IMR-90 (cell line): Measurements from ENCODE around the gene STKLD1. TPM values are rescaled to one million over a fixed set of nuclear protein-coding genes. Genes with fewer than 3 reads are reported as not detected.
A peak's percentile ranks its signal among the peaks of the same experiment; 100 is the strongest.
"Not testable (repeated sequence)": the region's sequence is repeated elsewhere in the genome, so short reads cannot be mapped to it uniquely, and the experiment has no call there.

ENCODE experiments used
- ATAC-seq: fragments of 200-7000 bp; cut with Tn5 transposase; 2 replicates; pipeline ENCODE4 v1.9.1; 2020; ENCODE audit warnings: low read depth, mild to moderate bottlenecking, moderate library complexity
- BruUV-seq: library from RNA; stranded (reverse); fragments of 400-500 nt; replicated peaks from 2 replicates; lab custom pipeline; 2021; lab: Mats Ljungman, UMichigan
- CTCF ChIA-PET: fragments of 300-600 bp; formaldehyde crosslinking; extraction: SDS; loops from one replicate; lab custom pipeline; 2021; ENCODE audit warnings: antibody characterized with exemption; lab: Yijun Ruan, JAX
- POLR2A ChIA-PET: fragments of 300-600 bp; sonication (Branson Sonifier 250); formaldehyde crosslinking; loops from one replicate; lab custom pipeline; 2022; ENCODE audit warnings: antibody characterized with exemption; ENCODE audit not compliant: unreplicated experiment; lab: Charles Lee
- DNase-seq: peaks from one replicate; pipeline ENCODE4 v3.0.0; 2013
- H2AFZ ChIP-seq: replicated peaks from 2 replicates; pipeline ENCODE3; 2013; ENCODE audit warnings: low read length, mild to moderate bottlenecking; ENCODE audit not compliant: poor library complexity
- H2AK5ac ChIP-seq: 2 replicates; pipeline ENCODE4 v1.6.1; 2013; ENCODE audit warnings: low read depth, low read length, inconsistent platforms
- H2AK9ac ChIP-seq: replicated peaks from 2 replicates; pipeline ENCODE3; 2013; ENCODE audit warnings: mild to moderate bottlenecking, low read depth, low read length, moderate library complexity; ENCODE audit not compliant: poor library complexity
- H2BK120ac ChIP-seq: 2 replicates; pipeline ENCODE4 v1.6.1; 2013; ENCODE audit warnings: low read depth, low read length, inconsistent platforms
- H2BK15ac ChIP-seq: 3 replicates; pipeline ENCODE4 v1.6.1; 2013; ENCODE audit warnings: low read depth, low read length, inconsistent platforms
- H2BK20ac ChIP-seq: 2 replicates; pipeline ENCODE4 v1.6.1; 2013; ENCODE audit warnings: low read depth, mild to moderate bottlenecking, inconsistent platforms, low read length, moderate library complexity
- H2BK5ac ChIP-seq: 2 replicates; pipeline ENCODE4 v1.6.1; 2013; ENCODE audit warnings: mild to moderate bottlenecking, low read depth, low read length, inconsistent platforms; ENCODE audit not compliant: poor library complexity, severe bottlenecking
- H3K14ac ChIP-seq: replicated peaks from 2 replicates; pipeline ENCODE4 v1.6.1; 2013; ENCODE audit warnings: low read depth, low read length, inconsistent platforms
- H3K18ac ChIP-seq: 2 replicates; pipeline ENCODE4 v1.6.1; 2013; ENCODE audit warnings: low read depth, low read length, control low read depth
- H3K23ac ChIP-seq: 2 replicates; pipeline ENCODE4 v1.6.1; 2013; ENCODE audit warnings: low read depth, low read length, inconsistent platforms
- H3K27ac ChIP-seq: 2 replicates; pipeline ENCODE4 v1.5.1; 2013; ENCODE audit warnings: mild to moderate bottlenecking, control low read depth, low read length; ENCODE audit not compliant: insufficient read depth
- H3K27me3 ChIP-seq: 2 replicates; pipeline ENCODE4 v1.6.1; 2013; ENCODE audit warnings: low read length; ENCODE audit not compliant: control insufficient read depth, insufficient read depth
- H3K36me3 ChIP-seq: 2 replicates; pipeline ENCODE4 v1.6.1; 2013; ENCODE audit warnings: low read length, mixed read lengths; ENCODE audit not compliant: control insufficient read depth, insufficient read depth
- H3K4ac ChIP-seq: 2 replicates; pipeline ENCODE4 v1.6.1; 2013; ENCODE audit warnings: low read depth, low read length, inconsistent platforms
- H3K4me1 ChIP-seq: 2 replicates; pipeline ENCODE4 v1.6.1; 2013; ENCODE audit warnings: low read length, mixed read lengths; ENCODE audit not compliant: control insufficient read depth, insufficient read depth
- H3K4me2 ChIP-seq: 2 replicates; pipeline ENCODE4 v1.6.1; 2013; ENCODE audit warnings: low read depth, mild to moderate bottlenecking, control low read depth, low read length, moderate library complexity
- H3K4me3 ChIP-seq: 2 replicates; pipeline ENCODE4 v1.5.1; 2013; ENCODE audit warnings: low read depth, mild to moderate bottlenecking, control low read depth, low read length, moderate library complexity; ENCODE audit not compliant: insufficient read depth
- H3K56ac ChIP-seq: 2 replicates; pipeline ENCODE4 v1.6.1; 2013; ENCODE audit warnings: low read length, inconsistent platforms; ENCODE audit not compliant: insufficient read depth; ENCODE audit errors: extremely low read depth
- H3K79me1 ChIP-seq, 2 experiments: 2 replicates each; pipeline ENCODE4 v1.6.1; 2013; ENCODE audit warnings: low read length in 2 of 2, inconsistent platforms in 1 of 2, low read depth in 1 of 2
- H3K9ac ChIP-seq: 2 replicates; pipeline ENCODE4 v1.6.1; 2013; ENCODE audit warnings: low read depth, low read length, control low read depth
- H3K9me1 ChIP-seq: 2 replicates; pipeline ENCODE4 v1.6.1; 2013; ENCODE audit warnings: low read length, inconsistent platforms; ENCODE audit not compliant: insufficient read depth
- H3K9me3 ChIP-seq: 2 replicates; pipeline ENCODE4 v1.6.1; 2013; ENCODE audit warnings: low read length; ENCODE audit not compliant: control insufficient read depth, insufficient read depth
- H4K20me1 ChIP-seq: 2 replicates; pipeline ENCODE4 v1.6.1; 2013; ENCODE audit warnings: low read length, inconsistent platforms; ENCODE audit not compliant: insufficient read depth
- H4K5ac ChIP-seq: 2 replicates; pipeline ENCODE4 v1.6.1; 2013; ENCODE audit warnings: mild to moderate bottlenecking, low read depth, low read length, control low read depth
- H4K8ac ChIP-seq, 2 experiments: 2 replicates each; pipeline ENCODE4 v1.6.1; 2013; ENCODE audit warnings: low read depth in 2 of 2, low read length in 2 of 2, control low read depth in 1 of 2, inconsistent platforms in 1 of 2
- H4K91ac ChIP-seq: 2 replicates; pipeline ENCODE4 v1.6.1; 2013; ENCODE audit warnings: low read depth, low read length, inconsistent platforms; ENCODE audit not compliant: insufficient read depth
- CTCF ChIP-seq: conservative IDR thresholded peaks from 2 replicates; pipeline ENCODE4 v1.5.1; 2012; ENCODE audit warnings: mild to moderate bottlenecking, low read depth, low read length, improper control_type of control experiment
- RFX5 ChIP-seq: IDR thresholded peaks from 2 replicates; pipeline ENCODE4 v1.8.0; 2012; ENCODE audit warnings: low read depth, mild to moderate bottlenecking, low read length, moderate library complexity
- WGBS, 2 experiments: methylation state at CpG; one replicate each; pipeline versions ENCODE4 v1.1.5 to v1.1.7; 2013; ENCODE audit warnings: missing lambda C conversion rate in 2 of 2; ENCODE audit not compliant: insufficient read length in 1 of 2; ENCODE audit errors: extremely low coverage in 2 of 2; 5-methylcytosine and 5-hydroxymethylcytosine counted together
- dilution Hi-C: fragments of 300-500 bp; cut with HindIII; formaldehyde crosslinking; loops from one replicate; pipeline ENCODE4 v1.14.3; 2018; ENCODE audit warnings: low sequenced_read_pairs; ENCODE audit not compliant: unreplicated experiment
- in situ Hi-C: fragments of 300-500 bp; cut with MboI; formaldehyde crosslinking; loops from 3 replicates; pipeline ENCODE4 v1.14.3; 2019; ENCODE audit warnings: low sequenced_read_pairs, inconsistent platforms, mixed read lengths
- intact Hi-C: fragments of 100-400 bp; cut with micrococcal nuclease; formaldehyde crosslinking; loops from 2 replicates; pipeline ENCODE4 v1.10.0; 2022
- polyA plus RNA-seq, 3 experiments: library from polyadenylated mRNA; depleted of rRNA; stranded (reverse); fragments of >200 nt; gene quantifications; 2 replicates each; pipeline ENCODE4 v1.2.3, GENCODE V29; 2012; ENCODE audit warnings: low replicate concordance in 1 of 3
- total RNA-seq: library from RNA; depleted of rRNA; stranded (reverse); fragments of >200 nt; gene quantifications from 2 replicates; pipeline ENCODE4 v1.2.3, GENCODE V29; 2012

Gene STKLD1
- total and polyA plus RNA-seq, 2 of the 4 experiments (the other 2 are of a cell fraction), result 0.54 to 0.65 TPM

- 0 out of 2 replicates have a peak, but pooled peaks have one; percentile 20 for TF ChIP-seq CTCF
- TF ChIP-seq RFX5, result no peak
Measured at GRCh38 chr9:133375116-133375723, 946 bp upstream of the STKLD1 start (continued).

GRCh38 chr9:133377280-133377679, 1.1 kb downstream of the STKLD1 start:
- H2AK5ac ChIP-seq, in situ Hi-C loops, H3K4me1 ChIP-seq, H3K27ac ChIP-seq, H3K9me1 ChIP-seq, H3K4ac ChIP-seq, H2AK9ac ChIP-seq, H2BK20ac ChIP-seq, H3K4me2 ChIP-seq, H3K18ac ChIP-seq, H2BK5ac ChIP-seq, H3K14ac ChIP-seq, H4K91ac ChIP-seq, H3K9me3 ChIP-seq, H4K8ac ChIP-seq, dilution Hi-C loops, POLR2A ChIA-PET, DNase-seq, ATAC-seq, H3K9ac ChIP-seq, H3K4me3 ChIP-seq, H3K36me3 ChIP-seq, H3K56ac ChIP-seq, intact Hi-C loops, H4K5ac ChIP-seq, H2AFZ ChIP-seq, H2BK120ac ChIP-seq, BruUV-seq, H3K23ac ChIP-seq, H2BK15ac ChIP-seq, H3K27me3 ChIP-seq: not testable (repeated sequence)
- CTCF ChIA-PET, result interaction anchor here (0.5 kb wide), 1 partner anchor 290 kb away, joined by 4 read pairs; no protein-coding TSS in a partner anchor
- 99% methylated on average over 6 of the region's 14 CpGs; no CpG with 5 or more reads in 1 of the 2 experiments for WGBS, 2 experiments
- peaks cover 30% of the 10 kb centered on the region for H4K20me1 ChIP-seq
- H3K79me1 ChIP-seq, result peaks cover 0 to 14% of the 10 kb centered on the region in 2 experiments; a peak in 2 of 4 replicates
